ENCODE measurements around the gene HIP1R.

Gene HIP1R

DNA sequence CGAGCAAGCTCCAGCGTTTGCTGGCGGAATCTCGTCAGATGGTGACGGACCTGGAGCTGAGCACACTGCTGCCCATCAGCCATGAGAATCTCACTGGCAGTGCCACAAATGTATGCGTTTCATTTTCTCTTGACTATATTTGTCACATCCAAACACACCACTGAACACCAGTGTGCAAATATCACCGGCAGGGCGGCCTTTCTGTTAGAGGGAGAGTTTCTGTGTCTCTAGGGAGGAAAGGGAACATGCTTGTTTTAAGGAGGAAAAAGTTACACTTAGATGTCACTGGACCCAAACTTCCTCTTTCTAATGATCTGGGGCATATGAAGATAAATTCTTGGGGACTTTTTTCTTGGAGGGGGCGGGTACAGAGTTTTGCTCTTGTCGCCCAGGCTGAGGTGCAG lies 21.9 kb upstream of the HIP1R start:
- no peak overlapping the region for H3K4me3 ChIP-seq (ENCODE audit: control insufficient read depth, low read depth, low read length)
- TF ChIP-seq, protein P1, sequence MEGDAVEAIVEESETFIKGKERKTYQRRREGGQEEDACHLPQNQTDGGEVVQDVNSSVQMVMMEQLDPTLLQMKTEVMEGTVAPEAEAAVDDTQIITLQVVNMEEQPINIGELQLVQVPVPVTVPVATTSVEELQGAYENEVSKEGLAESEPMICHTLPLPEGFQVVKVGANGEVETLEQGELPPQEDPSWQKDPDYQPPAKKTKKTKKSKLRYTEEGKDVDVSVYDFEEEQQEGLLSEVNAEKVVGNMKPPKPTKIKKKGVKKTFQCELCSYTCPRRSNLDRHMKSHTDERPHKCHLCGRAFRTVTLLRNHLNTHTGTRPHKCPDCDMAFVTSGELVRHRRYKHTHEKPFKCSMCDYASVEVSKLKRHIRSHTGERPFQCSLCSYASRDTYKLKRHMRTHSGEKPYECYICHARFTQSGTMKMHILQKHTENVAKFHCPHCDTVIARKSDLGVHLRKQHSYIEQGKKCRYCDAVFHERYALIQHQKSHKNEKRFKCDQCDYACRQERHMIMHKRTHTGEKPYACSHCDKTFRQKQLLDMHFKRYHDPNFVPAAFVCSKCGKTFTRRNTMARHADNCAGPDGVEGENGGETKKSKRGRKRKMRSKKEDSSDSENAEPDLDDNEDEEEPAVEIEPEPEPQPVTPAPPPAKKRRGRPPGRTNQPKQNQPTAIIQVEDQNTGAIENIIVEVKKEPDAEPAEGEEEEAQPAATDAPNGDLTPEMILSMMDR (conservative IDR thresholded peaks at IDR 0.05; ENCODE audit: control insufficient read depth, insufficient read depth, low read depth, low read length), result no peak
- no peak for DNase-seq (ENCODE audit: low read depth)

DNA sequence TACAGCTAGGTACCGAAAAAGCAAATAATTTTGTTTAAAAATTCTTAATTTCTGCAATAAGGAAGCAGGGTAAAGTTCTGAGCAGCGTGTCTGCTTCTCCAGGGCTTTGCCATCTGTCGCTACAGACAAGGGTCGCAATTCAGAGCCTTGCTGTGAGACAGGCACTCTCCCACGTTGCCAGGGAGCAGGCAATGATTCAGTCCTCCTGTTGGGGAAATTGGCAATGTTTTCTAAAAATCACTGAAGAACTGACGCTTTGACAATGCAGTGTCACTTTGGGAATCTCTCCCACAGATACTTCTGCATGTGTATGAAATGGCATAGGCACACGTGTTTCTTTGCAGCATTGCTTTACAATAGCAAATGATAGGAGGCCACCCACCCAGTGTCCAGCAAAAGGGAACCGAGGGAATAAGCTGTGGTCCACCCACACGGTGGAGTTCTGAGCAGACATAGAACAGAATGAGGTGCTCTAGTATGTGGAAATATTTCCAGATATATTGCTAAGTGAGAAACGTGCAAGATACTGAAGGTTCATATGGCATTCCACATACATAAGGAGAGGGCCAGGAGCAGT lies 16.0 kb upstream of the HIP1R start:
- no peak overlapping the region for H3K4me3 ChIP-seq (ENCODE audit: control insufficient read depth, low read depth, low read length)
- TF ChIP-seq, protein P1 (conservative IDR thresholded peaks at IDR 0.05; ENCODE audit: control insufficient read depth, insufficient read depth, low read depth, low read length), result no peak
- no peak for DNase-seq (ENCODE audit: low read depth)

DNA sequence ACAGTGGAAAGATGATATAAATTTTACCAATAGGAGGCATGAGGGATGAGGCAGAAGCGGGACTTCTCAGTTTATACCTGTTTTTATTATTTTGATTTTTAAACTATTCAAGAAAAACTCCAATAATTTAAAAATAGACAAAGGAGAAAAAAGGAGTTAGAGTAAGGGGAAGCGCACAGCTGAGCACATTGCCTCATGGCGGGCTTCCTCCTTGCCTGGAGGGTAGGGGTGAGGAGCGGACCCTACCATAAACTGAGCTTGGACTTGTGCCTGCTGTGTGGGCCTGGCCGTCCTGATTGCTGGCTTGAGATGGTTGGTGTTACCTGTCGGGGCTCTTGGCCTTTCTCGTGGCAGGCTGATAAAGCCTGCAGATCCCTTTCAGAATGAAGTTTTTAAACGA lies 15.1 kb upstream of the HIP1R start:
- no peak overlapping the region for H3K4me3 ChIP-seq (ENCODE audit: control insufficient read depth, low read depth, low read length)
- TF ChIP-seq, protein P1 (conservative IDR thresholded peaks at IDR 0.05; ENCODE audit: control insufficient read depth, insufficient read depth, low read depth, low read length), result no peak
- no peak for DNase-seq (ENCODE audit: low read depth)

DNA sequence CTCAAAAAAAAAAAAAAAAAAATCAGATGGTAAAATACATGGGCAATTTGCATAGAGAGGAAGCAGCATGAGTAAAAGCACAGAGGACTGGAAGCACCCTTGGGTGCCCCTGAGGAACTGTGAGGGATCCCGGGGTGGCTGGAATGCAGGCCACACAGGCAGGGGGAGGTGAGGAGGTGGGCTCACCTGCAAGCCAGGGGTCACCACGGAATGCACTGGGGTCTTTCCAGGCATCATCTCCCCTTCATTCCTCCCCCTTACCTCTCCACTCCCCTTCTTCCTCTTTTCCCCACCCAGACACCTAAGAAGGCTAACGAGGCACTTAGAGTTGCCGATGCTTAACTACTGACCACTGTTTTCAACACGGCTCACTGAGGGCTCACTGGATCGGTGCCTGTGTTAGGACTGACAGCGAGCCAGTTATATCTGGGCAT lies 14.4 kb upstream of the HIP1R start:
- TF ChIP-seq, protein P1 (conservative IDR thresholded peaks at IDR 0.05; ENCODE audit: control insufficient read depth, insufficient read depth, low read depth, low read length), result no peak
- no peak overlapping the region for H3K4me3 ChIP-seq (ENCODE audit: control insufficient read depth, low read depth, low read length)
- DNase-seq (ENCODE audit: low read depth), result no peak

DNA sequence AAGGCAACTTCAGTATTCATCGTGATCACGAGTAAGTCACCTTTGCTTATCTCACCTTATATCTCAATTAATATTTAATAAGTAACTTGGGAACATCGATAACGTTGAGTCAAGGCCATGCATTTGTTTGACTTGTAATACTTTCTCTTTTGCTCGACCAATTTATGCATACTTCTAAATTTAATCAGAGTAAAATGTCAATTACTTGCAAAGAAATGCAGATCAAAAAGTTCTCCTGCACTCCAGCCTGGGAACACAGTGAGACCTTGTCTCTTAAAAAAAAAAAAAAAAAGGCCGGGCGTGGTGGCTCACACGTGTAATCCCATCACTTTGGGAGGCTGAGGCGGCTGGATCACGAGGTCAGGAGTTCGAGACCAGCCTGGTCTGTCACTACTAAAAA lies 11.8 kb upstream of the HIP1R start:
- H3K4me3 ChIP-seq (ENCODE audit: control insufficient read depth, low read depth, low read length), result no peak overlapping the region
- no peak for DNase-seq (ENCODE audit: low read depth)
- TF ChIP-seq, protein P1 (conservative IDR thresholded peaks at IDR 0.05; ENCODE audit: control insufficient read depth, insufficient read depth, low read depth, low read length), result no peak

DNA sequence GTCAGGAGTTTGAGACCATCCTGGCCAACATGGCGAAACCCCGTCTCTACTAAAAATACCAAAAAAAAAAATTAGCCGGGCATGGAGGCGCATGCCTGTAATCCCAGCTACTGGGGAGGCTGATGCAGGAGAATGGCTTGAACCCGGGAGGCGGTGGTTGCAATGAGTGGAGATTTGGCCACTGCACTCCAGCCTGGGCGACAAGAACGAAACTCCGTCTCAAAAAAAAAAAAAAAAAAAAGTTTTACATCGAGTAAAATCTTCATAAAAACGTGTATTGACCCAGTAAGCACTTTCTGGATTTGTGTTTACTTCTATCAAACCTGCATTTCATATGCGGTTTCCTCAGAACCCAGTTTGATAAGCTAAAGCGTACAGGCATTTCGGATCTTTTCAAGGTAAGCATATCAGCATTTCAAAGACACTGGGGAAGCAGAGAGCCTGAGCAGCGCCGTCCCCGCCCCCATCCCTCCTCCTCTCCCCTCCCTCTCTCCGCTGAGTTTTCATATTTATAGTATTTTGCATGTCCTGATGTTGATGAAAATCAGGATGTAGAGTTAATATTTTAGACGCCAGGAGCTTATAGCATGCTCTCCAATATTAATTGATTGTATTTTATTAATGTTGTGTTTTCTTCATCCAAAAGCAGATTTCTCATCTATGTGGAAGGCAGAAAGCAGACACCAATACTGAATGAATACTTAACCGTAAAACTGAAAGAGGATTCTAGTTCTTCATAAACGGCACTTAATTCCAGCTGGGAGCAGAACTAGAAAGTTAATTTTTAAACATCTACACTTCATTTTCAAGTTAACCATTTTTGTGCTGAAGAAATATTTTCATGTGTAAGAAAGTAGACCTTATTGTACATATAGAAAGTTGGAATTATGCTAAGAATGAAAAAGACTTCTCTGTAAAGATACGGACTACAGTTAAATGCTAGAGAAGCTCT lies 9.2 kb upstream of the HIP1R start:
- peak overlapping the region; percentile 52 for H3K4me3 ChIP-seq (ENCODE audit: control insufficient read depth, low read depth, low read length)
- TF ChIP-seq, protein P1 (conservative IDR thresholded peaks at IDR 0.05; ENCODE audit: control insufficient read depth, insufficient read depth, low read depth, low read length), result no peak
- no peak for DNase-seq (ENCODE audit: low read depth)
